ENCODE measurements around the gene ADAMTSL1. TPM values are rescaled to one million over a fixed set of nuclear protein-coding genes. Genes with fewer than 3 reads are reported as not detected.

ADAMTSL1 gene
- total RNA-seq, 4 donors from 2014 or later, result 2.8 to 26.4 (median 9.4) TPM

GRCh38 chr9:18500451-18500850, 26.5 kb downstream of the ADAMTSL1 start:
- no peaks in the 10 kb centered on the region for H3K4me1 ChIP-seq
- no peak for DNase-seq
- no peak overlapping the region for H3K27ac ChIP-seq
- H3K36me3 ChIP-seq, result no peaks in the 10 kb centered on the region
- no peaks in the 10 kb centered on the region for H3K9me3 ChIP-seq
- no peak for TF ChIP-seq CTCF (IDR thresholded peaks at IDR 0.05)
- TF ChIP-seq POLR2A (IDR thresholded peaks at IDR 0.05), result no peak
- no peaks in the 10 kb centered on the region for H3K27me3 ChIP-seq
- no peak overlapping the region for H3K4me3 ChIP-seq

DNA sequence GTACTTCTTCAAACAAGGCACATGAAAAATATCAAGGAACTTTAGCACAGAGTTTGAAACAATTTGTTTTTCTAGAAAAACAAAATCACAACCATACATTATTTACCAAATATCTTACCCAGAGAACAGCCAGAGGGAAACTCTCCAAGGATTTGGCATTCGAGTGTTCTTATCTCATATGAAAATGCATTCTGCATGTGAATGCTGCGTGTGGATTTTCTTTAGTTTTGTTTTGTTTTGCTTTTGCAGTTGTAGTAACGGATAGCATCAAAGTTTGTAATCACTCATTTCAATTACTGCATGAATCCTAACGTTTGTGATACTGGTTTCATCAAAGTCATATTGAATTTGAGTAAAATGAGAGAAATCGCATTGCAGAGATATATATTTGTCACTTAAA, 28.0 kb downstream of the ADAMTSL1 start:
- no peak for TF ChIP-seq POLR2A (IDR thresholded peaks at IDR 0.05)
- no peak for TF ChIP-seq CTCF (IDR thresholded peaks at IDR 0.05)
- H3K27ac ChIP-seq, result no peak overlapping the region
- H3K9me3 ChIP-seq, result no peaks in the 10 kb centered on the region
- H3K36me3 ChIP-seq, result no peaks in the 10 kb centered on the region
- DNase-seq, result no peak
- H3K4me3 ChIP-seq, result no peak overlapping the region
- no peaks in the 10 kb centered on the region for H3K4me1 ChIP-seq
- H3K27me3 ChIP-seq, result no peaks in the 10 kb centered on the region

DNA sequence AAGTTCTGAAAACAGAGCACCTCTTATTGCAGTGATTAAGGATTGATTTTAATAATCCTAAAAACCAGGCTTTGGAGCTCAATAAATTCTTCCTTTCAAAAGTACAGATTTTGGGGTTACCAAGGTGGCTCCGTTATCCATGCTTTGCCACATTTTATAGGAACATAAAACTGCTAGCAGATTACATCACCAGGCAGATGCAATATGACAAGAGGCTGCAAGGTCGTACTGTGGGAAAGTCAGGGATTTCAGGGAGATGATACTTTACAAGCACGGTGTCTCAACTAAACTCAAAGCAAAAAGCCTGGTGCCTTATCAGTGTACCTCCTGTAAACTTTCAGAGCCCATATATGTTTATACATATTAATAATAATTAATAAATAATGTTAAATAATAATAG, 28.6 kb downstream of the ADAMTSL1 start:
- no peak for DNase-seq
- no peak overlapping the region for H3K27ac ChIP-seq
- H3K4me1 ChIP-seq, result no peaks in the 10 kb centered on the region
- no peaks in the 10 kb centered on the region for H3K9me3 ChIP-seq
- no peaks in the 10 kb centered on the region for H3K36me3 ChIP-seq
- no peaks in the 10 kb centered on the region for H3K27me3 ChIP-seq
- H3K4me3 ChIP-seq, result no peak overlapping the region
- no peak for TF ChIP-seq POLR2A (IDR thresholded peaks at IDR 0.05)
- no peak for TF ChIP-seq CTCF (IDR thresholded peaks at IDR 0.05)

GRCh38 chr9:18504707-18505106, 30.8 kb downstream of the ADAMTSL1 start:
- H3K4me1 ChIP-seq, result no peaks in the 10 kb centered on the region
- TF ChIP-seq POLR2A (IDR thresholded peaks at IDR 0.05) (no peak), CTCF (IDR thresholded peaks at IDR 0.05) (no peak)
- no peak overlapping the region for H3K27ac ChIP-seq
- H3K36me3 ChIP-seq, result no peaks in the 10 kb centered on the region
- no peak overlapping the region for H3K4me3 ChIP-seq
- H3K27me3 ChIP-seq, result no peaks in the 10 kb centered on the region
- no peaks in the 10 kb centered on the region for H3K9me3 ChIP-seq
- no peak for DNase-seq

GRCh38 chr9:18507151-18507550, 33.2 kb downstream of the ADAMTSL1 start:
- TF ChIP-seq POLR2A (IDR thresholded peaks at IDR 0.05), result no peak
- TF ChIP-seq CTCF (IDR thresholded peaks at IDR 0.05), result no peak
- no peaks in the 10 kb centered on the region for H3K27me3 ChIP-seq
- H3K4me1 ChIP-seq, result no peaks in the 10 kb centered on the region
- no peak overlapping the region for H3K4me3 ChIP-seq
- DNase-seq, result no peak
- H3K9me3 ChIP-seq, result no peaks in the 10 kb centered on the region
- H3K36me3 ChIP-seq, result no peaks in the 10 kb centered on the region
- no peak overlapping the region for H3K27ac ChIP-seq

- no peaks in the 10 kb centered on the region for H3K9me3 ChIP-seq
- H3K27me3 ChIP-seq, result no peaks in the 10 kb centered on the region
- no peak for DNase-seq
- H3K4me3 ChIP-seq, result no peak overlapping the region
- TF ChIP-seq CTCF (IDR thresholded peaks at IDR 0.05) (no peak), POLR2A (IDR thresholded peaks at IDR 0.05) (no peak)
- H3K36me3 ChIP-seq, result no peaks in the 10 kb centered on the region
- no peaks in the 10 kb centered on the region for H3K4me1 ChIP-seq
- no peak overlapping the region for H3K27ac ChIP-seq
Measured at GRCh38 chr9:18516514-18516913, 42.6 kb downstream of the ADAMTSL1 start.
